Gastrocnemius medialis (tissue), 4 donors: Measurements from ENCODE around the gene MUC15. TPM values are rescaled to one million over a fixed set of nuclear protein-coding genes. Genes with fewer than 3 reads are reported as not detected.
"Not testable (repeated sequence)": the region's sequence is repeated elsewhere in the genome, so short reads cannot be mapped to it uniquely, and the experiment has no call there.

Source experiments
- ATAC-seq, 2 donors: fragments of 150-250 bp; one replicate each; pipeline ENCODE4 v1.9.1; 2016
- DNase-seq, 2 donors: peaks; one replicate each; pipeline ENCODE4 v3.0.0-alpha.2; 2019
- H3K27ac ChIP-seq, 4 donors: fragments of 200-600 bp; sonication (generic); 1 replicate in 1 of 4; 2 replicates in 3 of 4; pipeline ENCODE4 v1.5.1; 2016 to 2018; ENCODE audit warnings: mild to moderate bottlenecking in 2 of 4, moderate library complexity in 1 of 4
- H3K27me3 ChIP-seq, 3 donors: fragments of 200-600 bp; sonication (generic) in 2 of 3; 1 replicate in 1 of 3; 2 replicates in 2 of 3; pipeline versions ENCODE4 v1.5.1 to v1.6.0; 2016 to 2019; ENCODE audit warnings: mild to moderate bottlenecking in 1 of 3, moderate library complexity in 1 of 3
- H3K36me3 ChIP-seq, 2 donors: fragments of 200-600 bp; sonication (generic) in 1 of 2; one replicate each; pipeline ENCODE4 v1.5.1; 2017 to 2018
- H3K4me1 ChIP-seq, 2 donors: fragments of 200-600 bp; sonication (generic) in 1 of 2; one replicate each; pipeline ENCODE4 v1.5.1; 2016 to 2017; ENCODE audit warnings: mild to moderate bottlenecking in 2 of 2
- H3K4me3 ChIP-seq, 4 donors: fragments of 200-600 bp; sonication (generic) in 3 of 4; 1 replicate in 1 of 4; 2 replicates in 3 of 4; pipeline ENCODE4 v1.5.1; 2016 to 2019; ENCODE audit warnings: mild to moderate bottlenecking in 2 of 4
- H3K9me3 ChIP-seq, 3 donors: fragments of 200-600 bp; sonication (generic) in 2 of 3; 1 replicate in 1 of 3; 2 replicates in 2 of 3; pipeline ENCODE4 v1.5.1; 2016 to 2019
- POLR2A ChIP-seq, 2 donors: fragments of 450-650 bp; IDR thresholded peaks; one replicate each; pipeline ENCODE4 v1.6.1; 2017; ENCODE audit warnings: antibody characterized with exemption in 2 of 2, mild to moderate bottlenecking in 2 of 2, moderate library complexity in 2 of 2
- in situ Hi-C, 4 donors: fragments of 200-750 bp; cut with MboI; loops; one replicate each; pipeline versions ENCODE4 v1.15.0 to v1.8.0; 2017; ENCODE audit warnings: low sequenced_read_pairs in 4 of 4
- intact Hi-C: fragments of 100-400 bp; cut with DNase I; formaldehyde crosslinking; loops from one replicate; pipeline ENCODE4 v1.15.1; 2023; ENCODE audit warnings: low total_unique reads
- total RNA-seq, 4 donors: library from RNA; depleted of rRNA; stranded (reverse); fragments of >200 nt; gene quantifications; one replicate each; pipeline versions ENCODE4 v1.1.0 to v1.2.3, GENCODE V29; 2016
- TF ChIP-seq, protein P1 (sequence below), 5 experiments: fragments of 450-650 bp in 3 of 5; fragments of 200-600 bp in 2 of 5; sonication (generic) in 2 of 5; IDR thresholded peaks in 4 of 5; conservative IDR thresholded peaks in 1 of 5; 1 replicate in 4 of 5; 2 replicates in 1 of 5; pipeline ENCODE4 v1.5.1; 2016 to 2019; ENCODE audit warnings: antibody characterized with exemption in 5 of 5, mild to moderate bottlenecking in 3 of 5, moderate library complexity in 3 of 5

The MUC15 gene
- total RNA-seq, 4 donors from 2014 or later: not detected

DNA sequence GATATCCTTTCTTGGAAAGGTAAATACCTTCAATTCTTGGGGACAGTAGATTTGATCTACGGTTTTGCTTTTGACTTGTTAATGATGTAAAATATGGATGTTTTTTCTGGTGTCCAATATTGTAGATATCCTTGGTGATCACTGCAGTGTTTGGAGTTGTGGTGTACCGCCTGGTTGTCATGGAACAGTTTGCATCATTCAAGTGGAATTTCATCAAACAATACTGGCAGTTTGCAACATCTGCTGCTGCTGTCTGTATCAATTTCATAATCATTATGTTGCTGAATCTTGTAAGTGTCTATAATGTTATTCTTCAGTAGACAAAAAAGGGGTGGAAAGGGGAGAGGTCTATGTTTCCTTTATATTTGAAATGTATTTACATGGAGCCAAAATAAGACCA lies 27.4 kb upstream of the MUC15 start:
- no peaks in the 10 kb centered on the region for H3K9me3 ChIP-seq
- in situ Hi-C loops: no loop called here
- DNase-seq (no peak), ATAC-seq (no peak)
- H3K36me3 ChIP-seq: no peaks in the 10 kb centered on the region
- H3K4me3 ChIP-seq: no peak overlapping the region
- H3K27me3 ChIP-seq: no peaks in the 10 kb centered on the region
- intact Hi-C loops: no loop called here
- H3K4me1 ChIP-seq: no peaks in the 10 kb centered on the region
- no peak for TF ChIP-seq POLR2A (IDR thresholded peaks at IDR 0.05)
- TF ChIP-seq, protein P1, sequence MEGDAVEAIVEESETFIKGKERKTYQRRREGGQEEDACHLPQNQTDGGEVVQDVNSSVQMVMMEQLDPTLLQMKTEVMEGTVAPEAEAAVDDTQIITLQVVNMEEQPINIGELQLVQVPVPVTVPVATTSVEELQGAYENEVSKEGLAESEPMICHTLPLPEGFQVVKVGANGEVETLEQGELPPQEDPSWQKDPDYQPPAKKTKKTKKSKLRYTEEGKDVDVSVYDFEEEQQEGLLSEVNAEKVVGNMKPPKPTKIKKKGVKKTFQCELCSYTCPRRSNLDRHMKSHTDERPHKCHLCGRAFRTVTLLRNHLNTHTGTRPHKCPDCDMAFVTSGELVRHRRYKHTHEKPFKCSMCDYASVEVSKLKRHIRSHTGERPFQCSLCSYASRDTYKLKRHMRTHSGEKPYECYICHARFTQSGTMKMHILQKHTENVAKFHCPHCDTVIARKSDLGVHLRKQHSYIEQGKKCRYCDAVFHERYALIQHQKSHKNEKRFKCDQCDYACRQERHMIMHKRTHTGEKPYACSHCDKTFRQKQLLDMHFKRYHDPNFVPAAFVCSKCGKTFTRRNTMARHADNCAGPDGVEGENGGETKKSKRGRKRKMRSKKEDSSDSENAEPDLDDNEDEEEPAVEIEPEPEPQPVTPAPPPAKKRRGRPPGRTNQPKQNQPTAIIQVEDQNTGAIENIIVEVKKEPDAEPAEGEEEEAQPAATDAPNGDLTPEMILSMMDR (IDR thresholded peaks at IDR 0.05 in 4 of 5, conservative IDR thresholded peaks at IDR 0.05 in 1 of 5): no peak
- no peak overlapping the region for H3K27ac ChIP-seq

DNA sequence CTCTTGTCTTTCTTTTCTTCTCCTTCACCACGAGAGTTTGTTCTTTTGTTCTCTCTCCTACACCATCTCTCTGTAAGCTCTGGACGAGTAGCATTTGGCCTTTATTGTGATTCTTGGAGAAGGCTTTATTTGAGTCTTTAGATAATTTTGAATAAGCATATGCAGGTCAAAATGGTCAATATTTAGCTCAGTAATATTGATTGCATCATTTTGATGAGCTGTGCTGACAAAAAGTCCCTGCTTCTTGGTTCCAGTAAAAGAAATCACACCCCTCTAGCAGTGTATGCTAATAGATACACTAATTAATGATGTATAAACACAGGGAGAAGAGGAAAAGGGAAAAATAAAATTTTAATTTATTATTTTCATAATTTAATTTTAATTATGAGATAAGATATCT lies 25.8 kb upstream of the MUC15 start:
- Histone ChIP-seq H3K27me3 (no peaks in the 10 kb centered on the region), H3K36me3 (no peaks in the 10 kb centered on the region), H3K9me3 (no peaks in the 10 kb centered on the region), H3K4me3 (no peak overlapping the region), H3K4me1 (no peaks in the 10 kb centered on the region), H3K27ac (no peak overlapping the region)
- DNase-seq (no peak), ATAC-seq (no peak)
- in situ Hi-C loops: no loop called here
- intact Hi-C loops: no loop called here
- no peak for TF ChIP-seq POLR2A (IDR thresholded peaks at IDR 0.05)
- TF ChIP-seq, protein P1 (IDR thresholded peaks at IDR 0.05 in 4 of 5, conservative IDR thresholded peaks at IDR 0.05 in 1 of 5): no peak

- H3K9me3 ChIP-seq, H3K4me3 ChIP-seq, H3K36me3 ChIP-seq, intact Hi-C loops, H3K27me3 ChIP-seq, H3K4me1 ChIP-seq, in situ Hi-C loops, DNase-seq, ATAC-seq, H3K27ac ChIP-seq: not testable (repeated sequence)
Measured at GRCh38 chr11:26597049-26597689, 25.1 kb upstream of the MUC15 start.

DNA sequence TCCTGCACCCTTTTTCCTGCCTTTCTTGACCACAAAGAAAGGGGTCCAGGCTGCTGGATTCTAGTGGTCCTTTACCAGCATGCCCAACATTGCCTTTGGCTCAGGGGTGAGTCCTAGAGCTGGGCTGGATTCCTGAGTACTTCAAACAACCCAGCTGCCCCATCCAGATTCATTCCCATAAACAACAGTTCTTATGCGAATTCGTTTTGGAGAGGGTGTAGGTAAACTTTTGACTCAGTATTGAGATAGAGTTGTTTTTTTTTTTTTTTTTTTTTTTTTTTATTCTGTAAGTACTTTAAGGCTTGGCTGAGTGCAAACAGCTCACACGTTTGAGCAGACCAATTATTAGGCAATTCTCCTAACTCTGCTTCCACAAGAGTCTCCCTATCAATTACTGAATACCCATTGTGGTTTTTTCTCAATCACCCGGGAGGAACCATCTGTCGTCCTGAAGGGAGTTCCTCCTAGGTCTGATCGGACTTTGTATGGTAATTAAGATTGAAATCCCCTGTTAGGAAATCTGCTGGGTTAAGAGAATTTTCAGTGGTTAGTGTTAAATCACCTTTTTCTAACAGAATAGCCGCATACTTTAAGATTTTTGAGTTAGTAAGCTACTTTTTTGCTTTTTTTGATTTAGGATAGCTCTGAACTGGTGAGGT lies 23.3 kb upstream of the MUC15 start:
- DNase-seq, H3K27ac ChIP-seq, H3K9me3 ChIP-seq, H3K4me1 ChIP-seq, H3K27me3 ChIP-seq, H3K36me3 ChIP-seq, intact Hi-C loops, in situ Hi-C loops, ATAC-seq, H3K4me3 ChIP-seq: not testable (repeated sequence)

DNA sequence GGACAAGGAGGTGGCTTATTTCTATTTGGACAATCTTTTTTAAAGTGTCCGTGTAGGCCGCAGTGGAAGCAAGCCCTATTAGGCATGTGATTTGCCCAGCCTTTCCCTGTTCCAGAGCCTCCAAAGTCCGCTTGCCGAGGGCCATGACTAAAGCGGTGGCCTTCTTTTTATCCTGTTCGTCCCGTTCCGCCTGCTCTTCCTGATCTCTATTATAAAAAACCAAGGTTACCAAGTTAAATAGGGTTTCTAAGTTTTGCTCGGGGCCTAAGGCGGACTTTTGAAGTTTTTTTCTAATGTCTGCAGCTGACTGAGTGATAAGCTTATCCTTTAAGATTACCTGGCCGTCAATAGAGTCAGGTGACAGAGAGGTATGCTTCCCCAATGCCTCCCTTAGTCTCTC lies 21.6 kb upstream of the MUC15 start:
- Histone ChIP-seq H3K27me3 (no peaks in the 10 kb centered on the region), H3K4me1 (no peaks in the 10 kb centered on the region), H3K27ac (no peak overlapping the region), H3K36me3 (no peaks in the 10 kb centered on the region), H3K9me3 (no peaks in the 10 kb centered on the region), H3K4me3 (no peak overlapping the region)
- intact Hi-C loops: no loop called here
- no peak for ATAC-seq
- in situ Hi-C loops: no loop called here
- DNase-seq: no peak
- TF ChIP-seq, protein P1 (IDR thresholded peaks at IDR 0.05 in 4 of 5, conservative IDR thresholded peaks at IDR 0.05 in 1 of 5): no peak
- no peak for TF ChIP-seq POLR2A (IDR thresholded peaks at IDR 0.05)
